ENCODE measurements around the gene MRPL14. TPM values are rescaled to one million over a fixed set of nuclear protein-coding genes. Genes with fewer than 3 reads are reported as not detected.

The MRPL14 gene
- total and polyA plus RNA-seq, 8 donors: 8.7 to 30.4 (median 14.1) TPM

- 18 to 20% methylated on average over 31 of the region's 31 CpGs for WGBS, 2 donors
- ATAC-seq: peak; percentile 51 to 87 (median 76)
- peaks cover 0 to 20% (median 0%) of the 10 kb centered on the region in 3 donors for H3K36me3 ChIP-seq
Measured at GRCh38 chr6:44151348-44152108, 24.3 kb upstream of the MRPL14 start.

GRCh38 chr6:44150317-44150917 lies 23.2 kb upstream of the MRPL14 start:
- FAIRE-seq (no peak), ATAC-seq (no peak), DNase-seq (no peak)
- Histone ChIP-seq H3K27ac (no peak overlapping the region), H3K27me3 (no peaks in the 10 kb centered on the region), H3K9me3 (no peaks in the 10 kb centered on the region), H3K4me1 (peaks cover 0 to 2% (median 0%) of the 10 kb centered on the region in 3 donors), H3K36me3 (peaks cover 0 to 20% (median 0%) of the 10 kb centered on the region in 3 donors), H3K4me3 (no peak overlapping the region)
- intact Hi-C loops (cut with DNase I): loop anchor here in 2 of 3 donors (5.0 kb wide), 1 partner anchor 53 kb away; no protein-coding TSS in a partner anchor
- WGBS, 2 donors: 67 to 73% methylated on average over 3 of the region's 3 CpGs
- no peak for TF ChIP-seq CTCF (IDR thresholded peaks at IDR 0.05)

More at GRCh38 chr6:44151348-44152108, 24.3 kb upstream of the MRPL14 start:
- H3K4me3 ChIP-seq: no peak overlapping the region
- no peak for FAIRE-seq
- no peaks in the 10 kb centered on the region for H3K27me3 ChIP-seq
- peaks cover 1 to 10% (median 7%) of the 10 kb centered on the region in 3 donors for H3K4me1 ChIP-seq
- intact Hi-C loops (cut with DNase I): loop anchor here in 2 of 3 donors (5.0 kb wide), 1 partner anchor 54 kb away; no protein-coding TSS in a partner anchor
- no peaks in the 10 kb centered on the region for H3K9me3 ChIP-seq
- TF ChIP-seq CTCF (IDR thresholded peaks at IDR 0.05): peak; percentile 97 to 100 (median 99)
- no peak overlapping the region for H3K27ac ChIP-seq
- peak; percentile 64 to 94 (median 82) for DNase-seq

- Histone ChIP-seq H3K4me1 (no peaks in the 10 kb centered on the region), H3K36me3 (peaks cover 0 to 20% (median 0%) of the 10 kb centered on the region in 3 donors), H3K4me3 (no peak overlapping the region), H3K27me3 (no peaks in the 10 kb centered on the region), H3K27ac (no peak overlapping the region), H3K9me3 (no peaks in the 10 kb centered on the region)
- FAIRE-seq (no peak), ATAC-seq (no peak), DNase-seq (no peak)
- TF ChIP-seq CTCF (IDR thresholded peaks at IDR 0.05): no peak
- intact Hi-C loops (cut with DNase I): loop anchor here in 2 of 3 donors (5.0 kb wide), 1 partner anchor 52 kb away; no protein-coding TSS in a partner anchor
- 82 to 84% methylated on average over 7 of the region's 7 CpGs for WGBS, 2 donors
Measured at GRCh38 chr6:44149369-44150012, 22.2 kb upstream of the MRPL14 start.

GRCh38 chr6:44148306-44148705 lies 21.1 kb upstream of the MRPL14 start:
- Histone ChIP-seq H3K4me3 (no peak overlapping the region), H3K36me3 (peaks cover 0 to 20% (median 0%) of the 10 kb centered on the region in 3 donors), H3K27me3 (no peaks in the 10 kb centered on the region), H3K9me3 (no peaks in the 10 kb centered on the region), H3K4me1 (no peaks in the 10 kb centered on the region), H3K27ac (no peak overlapping the region)
- TF ChIP-seq CTCF (IDR thresholded peaks at IDR 0.05): no peak
- intact Hi-C loops (cut with DNase I): no loop called here
- ATAC-seq (no peak), FAIRE-seq (no peak), DNase-seq (no peak)
- WGBS, 2 donors: 79 to 90% methylated on average over 9 of the region's 9 CpGs

Measured in pancreas (tissue), 10 donors.